GM12878 (cell line): Measurements from ENCODE around the gene CABLES1. TPM values are rescaled to one million over a fixed set of nuclear protein-coding genes. Genes with fewer than 3 reads are reported as not detected.
A peak's percentile ranks its signal among the peaks of the same experiment; 100 is the strongest.

ENCODE experiments used
- EP300 ChIP-seq, 2 experiments: fragments of 150-350 bp in 1 of 2; IDR thresholded peaks; 2 replicates each; pipeline ENCODE4 v1.6.1; 2011 to 2012; ENCODE audit warnings: low read depth in 2 of 2, low read length in 2 of 2, borderline replicate concordance in 1 of 2, improper control_type of control experiment in 1 of 2, inconsistent platforms in 1 of 2; ENCODE audit not compliant: control insufficient read depth in 1 of 2
- FOXM1 ChIP-seq: IDR thresholded peaks from 2 replicates; pipeline ENCODE4 v1.6.1; 2012; ENCODE audit warnings: low read depth, mild to moderate bottlenecking, inconsistent platforms, low read length, moderate library complexity
- IRF4 ChIP-seq: IDR thresholded peaks from 2 replicates; pipeline ENCODE4 v1.6.1; 2011; ENCODE audit warnings: low read depth, low read length
- JUNB ChIP-seq: IDR thresholded peaks from 2 replicates; pipeline ENCODE4 v1.6.1; 2016; ENCODE audit warnings: antibody characterized with exemption, mild to moderate bottlenecking
- MTA2 ChIP-seq: fragments of 450-650 bp; IDR thresholded peaks from 2 replicates; pipeline ENCODE4 v1.6.1; 2016; ENCODE audit warnings: low read depth, mild to moderate bottlenecking, moderate library complexity
- NFYB ChIP-seq: IDR thresholded peaks from 2 replicates; pipeline ENCODE4 v1.6.1; 2011; ENCODE audit warnings: low read depth, mild to moderate bottlenecking, low read length, improper control_type of control experiment, moderate library complexity; ENCODE audit not compliant: insufficient read depth
- PAX8 ChIP-seq: fragments of 450-650 bp; IDR thresholded peaks from 2 replicates; pipeline ENCODE4 v1.6.1; 2017; ENCODE audit warnings: mild to moderate bottlenecking, moderate library complexity
- POLR2AphosphoS5 ChIP-seq: IDR thresholded peaks from 2 replicates; pipeline ENCODE4 v1.6.1; 2011; ENCODE audit warnings: mild to moderate bottlenecking, low read length, inconsistent platforms
- RCOR1 ChIP-seq: conservative IDR thresholded peaks from 2 replicates; pipeline ENCODE4 v1.6.1; 2012; ENCODE audit warnings: low read depth, low read length, improper control_type of control experiment
- RFX5 ChIP-seq: IDR thresholded peaks from 2 replicates; pipeline ENCODE4 v1.6.1; 2011; ENCODE audit warnings: low read depth, low read length, improper control_type of control experiment
- RUNX3 ChIP-seq: IDR thresholded peaks from 2 replicates; pipeline ENCODE4 v1.6.1; 2012; ENCODE audit warnings: low read length, inconsistent platforms
- SREBF2 ChIP-seq: IDR thresholded peaks from 2 replicates; pipeline ENCODE4 v1.6.1; 2012; ENCODE audit warnings: mild to moderate bottlenecking, low read length
- YY1 ChIP-seq: IDR thresholded peaks from 2 replicates; pipeline ENCODE4 v1.6.1; 2011; ENCODE audit warnings: low read depth, mild to moderate bottlenecking, low read length
- ZNF274 ChIP-seq: IDR thresholded peaks from one replicate; pipeline ENCODE4 v1.8.0; 2011; ENCODE audit not compliant: insufficient read length, insufficient read depth
- ZSCAN29 ChIP-seq: fragments of 450-650 bp; IDR thresholded peaks from 2 replicates; pipeline ENCODE4 v1.6.1; 2017; ENCODE audit warnings: mild to moderate bottlenecking, moderate library complexity
- polyA plus RNA-seq, 11 experiments: library from polyadenylated mRNA; depleted of rRNA in 4 of 11; unstranded in 6 of 11; stranded (reverse) in 5 of 11; fragments of >200 nt; fragmentation: Nextera tagmentation in 4 of 11; fragmentation: Illumina TruSeq in 1 of 11; extraction: Ambion mirVana in 4 of 11; extraction: Trizol in 1 of 11; gene quantifications; 1 replicate in 1 of 11; 2 replicates in 10 of 11; pipeline versions ENCODE4 v1.2.1 to v1.2.3, GENCODE V29; 2011 to 2016; ENCODE audit warnings: inconsistent platforms in 2 of 11, missing spikeins in 2 of 11, low read depth in 1 of 11
- total RNA-seq, 4 experiments: library from RNA; depleted of rRNA in 3 of 4; stranded (reverse); fragments of >200 nt in 3 of 4; fragmentation: Illumina TruSeq in 1 of 4; extraction: Trizol in 1 of 4; gene quantifications; 2 replicates each; pipeline versions ENCODE4 v1.2.1 to v1.2.3, GENCODE V29; 2013 to 2021
- TF ChIP-seq, protein P1 (sequence below): IDR thresholded peaks from 2 replicates; pipeline ENCODE4 v1.6.1; 2011; ENCODE audit warnings: borderline replicate concordance, low read depth, mild to moderate bottlenecking, moderate library complexity, low read length; ENCODE audit not compliant: insufficient read depth, poor library complexity, severe bottlenecking
- TF ChIP-seq, protein P2 (sequence below): IDR thresholded peaks from 2 replicates; pipeline ENCODE4 v1.6.1; 2011; ENCODE audit warnings: low read depth, low read length, improper control_type of control experiment, borderline replicate concordance
- TF ChIP-seq, protein P3 (sequence below), 3 experiments: IDR thresholded peaks in 2 of 3; conservative IDR thresholded peaks in 1 of 3; 2 replicates each; pipeline ENCODE4 v1.5.1; 2011; ENCODE audit warnings: low read depth in 3 of 3, low read length in 3 of 3, mild to moderate bottlenecking in 3 of 3, control low read depth in 2 of 3, moderate library complexity in 2 of 3, inconsistent platforms in 1 of 3, mixed read lengths in 1 of 3; ENCODE audit not compliant: control insufficient read depth in 2 of 3, insufficient read depth in 1 of 3; ENCODE audit errors: extremely low read depth in 1 of 3
- TF ChIP-seq, protein P4 (sequence below): fragments of 450-650 bp; IDR thresholded peaks from 2 replicates; pipeline ENCODE4 v1.6.1; 2017; ENCODE audit warnings: antibody characterized with exemption, mild to moderate bottlenecking, moderate library complexity
- TF ChIP-seq, protein P5 (sequence below): IDR thresholded peaks from 2 replicates; pipeline ENCODE4 v1.6.1; 2011; ENCODE audit warnings: borderline replicate concordance, low read depth, mild to moderate bottlenecking, moderate library complexity, mixed read lengths, low read length; ENCODE audit not compliant: insufficient read depth; ENCODE audit errors: extremely low read length

Gene CABLES1
- total and polyA plus RNA-seq, 10 of the 15 experiments (the other 5 are each of a cell fraction or from before 2014, with no cell fraction given) = 2.9 to 27.2 (median 8.2) TPM

DNA sequence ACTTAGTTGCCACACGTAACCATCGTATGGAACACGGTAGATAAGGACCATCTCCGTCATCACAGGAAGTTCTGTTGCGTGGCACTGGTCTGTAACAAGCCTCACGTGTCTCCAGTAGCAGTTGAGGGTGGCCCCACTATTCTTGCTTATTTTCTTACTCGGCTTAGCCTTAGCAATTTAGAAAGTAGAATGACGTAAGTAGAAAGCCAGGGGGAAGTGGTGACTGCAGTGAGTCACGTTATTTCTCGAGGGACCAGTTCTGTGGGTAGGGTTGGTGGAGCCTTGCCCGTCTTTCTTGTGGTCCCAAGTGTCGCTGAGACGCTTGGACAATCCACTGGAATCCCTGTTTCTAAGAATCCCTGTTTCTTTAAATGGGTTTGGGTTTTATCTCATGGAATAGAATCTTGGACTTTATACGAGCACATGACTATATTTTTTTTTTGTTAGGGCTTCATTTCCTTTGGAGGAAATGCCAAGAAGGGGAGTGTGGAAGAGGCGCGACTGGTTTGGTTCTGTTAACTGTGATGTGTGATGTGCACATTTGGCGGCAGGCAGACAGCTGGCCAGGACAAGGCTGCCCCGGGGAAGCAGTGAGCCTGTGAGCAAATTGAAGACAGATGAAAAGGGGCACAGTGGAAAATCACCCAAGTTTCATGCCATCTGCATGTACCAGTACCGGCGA lies 96.2 kb downstream of the CABLES1 start (continued):
- TF ChIP-seq, protein P1, sequence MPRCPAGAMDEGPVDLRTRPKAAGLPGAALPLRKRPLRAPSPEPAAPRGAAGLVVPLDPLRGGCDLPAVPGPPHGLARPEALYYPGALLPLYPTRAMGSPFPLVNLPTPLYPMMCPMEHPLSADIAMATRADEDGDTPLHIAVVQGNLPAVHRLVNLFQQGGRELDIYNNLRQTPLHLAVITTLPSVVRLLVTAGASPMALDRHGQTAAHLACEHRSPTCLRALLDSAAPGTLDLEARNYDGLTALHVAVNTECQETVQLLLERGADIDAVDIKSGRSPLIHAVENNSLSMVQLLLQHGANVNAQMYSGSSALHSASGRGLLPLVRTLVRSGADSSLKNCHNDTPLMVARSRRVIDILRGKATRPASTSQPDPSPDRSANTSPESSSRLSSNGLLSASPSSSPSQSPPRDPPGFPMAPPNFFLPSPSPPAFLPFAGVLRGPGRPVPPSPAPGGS = peak; percentile 94
- peak; percentile 99 for TF ChIP-seq MTA2
- peak; percentile 99 for TF ChIP-seq RUNX3
- no peak for TF ChIP-seq RCOR1
- peak; percentile 99 for TF ChIP-seq JUNB
- TF ChIP-seq FOXM1 = peak; percentile 100
- peak; percentile 98 for TF ChIP-seq IRF4
- no peak for TF ChIP-seq ZSCAN29
- TF ChIP-seq, protein P2, sequence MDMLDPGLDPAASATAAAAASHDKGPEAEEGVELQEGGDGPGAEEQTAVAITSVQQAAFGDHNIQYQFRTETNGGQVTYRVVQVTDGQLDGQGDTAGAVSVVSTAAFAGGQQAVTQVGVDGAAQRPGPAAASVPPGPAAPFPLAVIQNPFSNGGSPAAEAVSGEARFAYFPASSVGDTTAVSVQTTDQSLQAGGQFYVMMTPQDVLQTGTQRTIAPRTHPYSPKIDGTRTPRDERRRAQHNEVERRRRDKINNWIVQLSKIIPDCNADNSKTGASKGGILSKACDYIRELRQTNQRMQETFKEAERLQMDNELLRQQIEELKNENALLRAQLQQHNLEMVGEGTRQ = peak; percentile 81
- TF ChIP-seq NFYB = 0 out of 2 replicates have a peak, but pooled peaks have one; percentile 21
- TF ChIP-seq, protein P3, sequence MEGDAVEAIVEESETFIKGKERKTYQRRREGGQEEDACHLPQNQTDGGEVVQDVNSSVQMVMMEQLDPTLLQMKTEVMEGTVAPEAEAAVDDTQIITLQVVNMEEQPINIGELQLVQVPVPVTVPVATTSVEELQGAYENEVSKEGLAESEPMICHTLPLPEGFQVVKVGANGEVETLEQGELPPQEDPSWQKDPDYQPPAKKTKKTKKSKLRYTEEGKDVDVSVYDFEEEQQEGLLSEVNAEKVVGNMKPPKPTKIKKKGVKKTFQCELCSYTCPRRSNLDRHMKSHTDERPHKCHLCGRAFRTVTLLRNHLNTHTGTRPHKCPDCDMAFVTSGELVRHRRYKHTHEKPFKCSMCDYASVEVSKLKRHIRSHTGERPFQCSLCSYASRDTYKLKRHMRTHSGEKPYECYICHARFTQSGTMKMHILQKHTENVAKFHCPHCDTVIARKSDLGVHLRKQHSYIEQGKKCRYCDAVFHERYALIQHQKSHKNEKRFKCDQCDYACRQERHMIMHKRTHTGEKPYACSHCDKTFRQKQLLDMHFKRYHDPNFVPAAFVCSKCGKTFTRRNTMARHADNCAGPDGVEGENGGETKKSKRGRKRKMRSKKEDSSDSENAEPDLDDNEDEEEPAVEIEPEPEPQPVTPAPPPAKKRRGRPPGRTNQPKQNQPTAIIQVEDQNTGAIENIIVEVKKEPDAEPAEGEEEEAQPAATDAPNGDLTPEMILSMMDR (IDR thresholded peaks at IDR 0.05 in 2 of 3, conservative IDR thresholded peaks at IDR 0.05 in 1 of 3; ENCODE audit: control insufficient read depth in 2 of 3, extremely low read depth in 1 of 3, insufficient read depth in 1 of 3, low read depth in 3 of 3, low read length in 3 of 3) = no peak
- peak; percentile 100 for TF ChIP-seq EP300 (IDR thresholded peaks at IDR 0.05; ENCODE audit: borderline replicate concordance in 1 of 2, control insufficient read depth in 1 of 2, low read depth in 2 of 2, low read length in 2 of 2)
- peak; percentile 48 for TF ChIP-seq POLR2AphosphoS5
- peak; percentile 57; the same call in 1 of the 2 replicates for TF ChIP-seq SREBF2
- TF ChIP-seq, protein P4, sequence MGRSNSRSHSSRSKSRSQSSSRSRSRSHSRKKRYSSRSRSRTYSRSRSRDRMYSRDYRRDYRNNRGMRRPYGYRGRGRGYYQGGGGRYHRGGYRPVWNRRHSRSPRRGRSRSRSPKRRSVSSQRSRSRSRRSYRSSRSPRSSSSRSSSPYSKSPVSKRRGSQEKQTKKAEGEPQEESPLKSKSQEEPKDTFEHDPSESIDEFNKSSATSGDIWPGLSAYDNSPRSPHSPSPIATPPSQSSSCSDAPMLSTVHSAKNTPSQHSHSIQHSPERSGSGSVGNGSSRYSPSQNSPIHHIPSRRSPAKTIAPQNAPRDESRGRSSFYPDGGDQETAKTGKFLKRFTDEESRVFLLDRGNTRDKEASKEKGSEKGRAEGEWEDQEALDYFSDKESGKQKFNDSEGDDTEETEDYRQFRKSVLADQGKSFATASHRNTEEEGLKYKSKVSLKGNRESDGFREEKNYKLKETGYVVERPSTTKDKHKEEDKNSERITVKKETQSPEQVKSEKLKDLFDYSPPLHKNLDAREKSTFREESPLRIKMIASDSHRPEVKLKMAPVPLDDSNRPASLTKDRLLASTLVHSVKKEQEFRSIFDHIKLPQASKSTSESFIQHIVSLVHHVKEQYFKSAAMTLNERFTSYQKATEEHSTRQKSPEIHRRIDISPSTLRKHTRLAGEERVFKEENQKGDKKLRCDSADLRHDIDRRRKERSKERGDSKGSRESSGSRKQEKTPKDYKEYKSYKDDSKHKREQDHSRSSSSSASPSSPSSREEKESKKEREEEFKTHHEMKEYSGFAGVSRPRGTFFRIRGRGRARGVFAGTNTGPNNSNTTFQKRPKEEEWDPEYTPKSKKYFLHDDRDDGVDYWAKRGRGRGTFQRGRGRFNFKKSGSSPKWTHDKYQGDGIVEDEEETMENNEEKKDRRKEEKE = no peak
- no peak for TF ChIP-seq PAX8
- no peak for TF ChIP-seq RFX5
- TF ChIP-seq, protein P5, sequence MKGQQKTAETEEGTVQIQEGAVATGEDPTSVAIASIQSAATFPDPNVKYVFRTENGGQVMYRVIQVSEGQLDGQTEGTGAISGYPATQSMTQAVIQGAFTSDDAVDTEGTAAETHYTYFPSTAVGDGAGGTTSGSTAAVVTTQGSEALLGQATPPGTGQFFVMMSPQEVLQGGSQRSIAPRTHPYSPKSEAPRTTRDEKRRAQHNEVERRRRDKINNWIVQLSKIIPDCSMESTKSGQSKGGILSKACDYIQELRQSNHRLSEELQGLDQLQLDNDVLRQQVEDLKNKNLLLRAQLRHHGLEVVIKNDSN = peak; percentile 79
- 0 out of 2 replicates have a peak, but pooled peaks have one; percentile 41 for TF ChIP-seq YY1
- TF ChIP-seq ZNF274 = no peak
